Endothelial cell of umbilical vein (primary cell): ENCODE measurements around the gene LARP1. TPM values are rescaled to one million over a fixed set of nuclear protein-coding genes. Genes with fewer than 3 reads are reported as not detected.

Experiments used
- BruUV-seq: library from RNA; stranded (reverse); fragments of 400-500 nt; replicated peaks from 2 replicates; lab custom pipeline; 2021; lab: Mats Ljungman, UMichigan
- CTCF ChIA-PET: fragments of 300-600, 350-600 bp; sonication (Branson Sonifier 250); formaldehyde crosslinking; loops from one replicate; lab custom pipeline; 2021; ENCODE audit warnings: antibody characterized with exemption, inconsistent platforms; lab: Charles Lee
- POLR2A ChIA-PET: fragments of 300-600, 350-600 bp; sonication (Branson Sonifier 250); formaldehyde crosslinking; loops from one replicate; lab custom pipeline; 2021; ENCODE audit warnings: antibody characterized with exemption, inconsistent platforms; lab: Charles Lee
- DNase-seq: peaks from one replicate; pipeline ENCODE4 v3.0.0-alpha.2; 2011; ENCODE audit warnings: low read depth, low spot score
- FAIRE-seq: peaks from 2 replicates; lab custom pipeline; 2011; peaks lifted over from hg19 to GRCh38; lab: Jason Lieb, UNC
- H2AFZ ChIP-seq: 2 replicates; pipeline ENCODE4 v1.6.0; 2012; ENCODE audit warnings: low read depth, low read length, control low read depth, inconsistent platforms
- H3K27ac ChIP-seq: 2 replicates; pipeline ENCODE4 v1.5.1; 2011; ENCODE audit warnings: low read depth, mild to moderate bottlenecking, control low read depth, low read length, moderate library complexity; ENCODE audit not compliant: insufficient read depth
- H3K27me3 ChIP-seq, 2 experiments: 2 replicates each; pipeline versions ENCODE4 v1.6.0 to v1.6.1; 2011; ENCODE audit warnings: low read length in 2 of 2, mixed read lengths in 1 of 2; ENCODE audit not compliant: control insufficient read depth in 2 of 2, insufficient read depth in 2 of 2
- H3K36me3 ChIP-seq, 2 experiments: 2 replicates in 1 of 2; 3 replicates in 1 of 2; pipeline ENCODE4 v1.5.1; 2011; ENCODE audit warnings: low read length in 2 of 2, mild to moderate bottlenecking in 1 of 2, moderate library complexity in 1 of 2; ENCODE audit not compliant: control insufficient read depth in 2 of 2, insufficient read depth in 2 of 2; ENCODE audit errors: extremely low read depth in 1 of 2
- H3K4me1 ChIP-seq: 3 replicates; pipeline ENCODE4 v1.5.1; 2011; ENCODE audit warnings: mild to moderate bottlenecking, low read length; ENCODE audit not compliant: control insufficient read depth, insufficient read depth; ENCODE audit errors: extremely low read depth
- H3K4me2 ChIP-seq: 2 replicates; pipeline ENCODE4 v1.6.1; 2011; ENCODE audit warnings: low read length, control low read depth, mixed read lengths; ENCODE audit not compliant: insufficient read depth
- H3K4me3 ChIP-seq, 3 experiments: fragments of 200-600 bp in 1 of 3; sonication (generic), shearing (Covaris generic) in 1 of 3; replicated peaks in 1 of 3; 2 replicates each; pipeline ENCODE4 v1.5.1; 2011 to 2016; ENCODE audit warnings: control low read depth in 3 of 3, low read length in 3 of 3, mild to moderate bottlenecking in 2 of 3, inconsistent platforms in 1 of 3, low read depth in 1 of 3, moderate library complexity in 1 of 3; ENCODE audit not compliant: insufficient read depth in 1 of 3
- H3K79me2 ChIP-seq: 2 replicates; pipeline ENCODE4 v1.6.0; 2012; ENCODE audit warnings: low read length, inconsistent platforms; ENCODE audit not compliant: control insufficient read depth, insufficient read depth
- H3K9ac ChIP-seq: replicated peaks from 2 replicates; pipeline ENCODE3; 2011; ENCODE audit warnings: low read length, control low read depth; ENCODE audit not compliant: insufficient read depth; ENCODE audit errors: extremely low read depth
- H3K9me1 ChIP-seq: replicated peaks from 3 replicates; pipeline ENCODE4 v1.6.0; 2011; ENCODE audit warnings: mild to moderate bottlenecking, low read length; ENCODE audit not compliant: control insufficient read depth, insufficient read depth; ENCODE audit errors: extremely low read depth
- H3K9me3 ChIP-seq: replicated peaks from 2 replicates; pipeline ENCODE4 v1.5.1; 2012; ENCODE audit warnings: low read length, inconsistent platforms; ENCODE audit not compliant: control insufficient read depth, insufficient read depth
- H4K20me1 ChIP-seq: replicated peaks from 2 replicates; pipeline ENCODE3; 2011; ENCODE audit warnings: mild to moderate bottlenecking, low read length; ENCODE audit not compliant: control insufficient read depth, insufficient read depth; ENCODE audit errors: extremely low read depth
- EZH2 ChIP-seq: IDR thresholded peaks from 2 replicates; pipeline ENCODE4 v1.6.1; 2012; ENCODE audit warnings: borderline replicate concordance, low read depth, mild to moderate bottlenecking, moderate library complexity, low read length, inconsistent platforms; ENCODE audit not compliant: severe bottlenecking
- FOS ChIP-seq: IDR thresholded peaks from 2 replicates; pipeline ENCODE4 v1.6.1; 2011; ENCODE audit warnings: mild to moderate bottlenecking, low read length, moderate library complexity, borderline replicate concordance; ENCODE audit not compliant: insufficient read depth
- GATA2 ChIP-seq: IDR thresholded peaks from 2 replicates; pipeline ENCODE4 v1.7.0; 2011; ENCODE audit warnings: low read depth, mild to moderate bottlenecking, moderate library complexity, mixed read lengths, low read length; ENCODE audit not compliant: insufficient read length, insufficient read depth
- JUN ChIP-seq: IDR thresholded peaks from 2 replicates; pipeline ENCODE4 v1.6.1; 2011; ENCODE audit warnings: borderline replicate concordance, low read depth; ENCODE audit not compliant: insufficient read length, insufficient read depth
- MYC ChIP-seq: IDR thresholded peaks from one replicate; pipeline ENCODE4 v1.6.1; 2011; ENCODE audit warnings: mild to moderate bottlenecking, low read depth, low read length
- POLR2A ChIP-seq: IDR thresholded peaks from 2 replicates; pipeline ENCODE4 v1.6.1; 2012; ENCODE audit warnings: low read depth, mild to moderate bottlenecking, control low read depth, low read length
- POLR2AphosphoS5 ChIP-seq: IDR thresholded peaks from 2 replicates; pipeline ENCODE4 v1.6.1; 2012; ENCODE audit warnings: low read depth, mild to moderate bottlenecking, control low read depth, low read length, moderate library complexity; ENCODE audit not compliant: insufficient read depth
- dilution Hi-C: fragments of 300-500 bp; cut with MboI; formaldehyde crosslinking; loops from one replicate; pipeline ENCODE4 v1.15.0; 2019; ENCODE audit warnings: low sequenced_read_pairs; ENCODE audit not compliant: extremely low pct_ligation_motif_present
- intact Hi-C: fragments of 100-400 bp; cut with micrococcal nuclease; formaldehyde crosslinking; loops from one replicate; pipeline ENCODE4 v1.10.0; 2022
- polyA plus RNA-seq, 4 experiments: library from polyadenylated mRNA; depleted of rRNA in 3 of 4; stranded (reverse) in 3 of 4; unstranded in 1 of 4; fragments of >200 nt; gene quantifications; 2 replicates each; pipeline versions ENCODE4 v1.2.1 to v1.2.3, GENCODE V29; 2011 to 2012; ENCODE audit warnings: missing spikeins in 1 of 4
- total RNA-seq: library from RNA; stranded (reverse); gene quantifications from 2 replicates; pipeline ENCODE4 v1.2.3, GENCODE V29; 2021
- TF ChIP-seq, protein P1 (sequence below): IDR thresholded peaks from 2 replicates; pipeline ENCODE4 v1.6.1; 2011; ENCODE audit not compliant: insufficient read depth, insufficient read length
- TF ChIP-seq, protein P2 (sequence below), 2 donors: IDR thresholded peaks; 1 replicate in 1 of 2; 2 replicates in 1 of 2; pipeline ENCODE4 v1.5.1; 2011; ENCODE audit warnings: low read length in 2 of 2, mild to moderate bottlenecking in 2 of 2, moderate library complexity in 2 of 2, control low read depth in 1 of 2, inconsistent platforms in 1 of 2, low read depth in 1 of 2; ENCODE audit not compliant: insufficient read depth in 1 of 2; ENCODE audit errors: extremely low read depth in 1 of 2

The LARP1 gene
- total and polyA plus RNA-seq, 2 donors (not counting 3 experiments of a cell fraction or from before 2014, with no cell fraction given): 70.4 to 252 TPM

DNA sequence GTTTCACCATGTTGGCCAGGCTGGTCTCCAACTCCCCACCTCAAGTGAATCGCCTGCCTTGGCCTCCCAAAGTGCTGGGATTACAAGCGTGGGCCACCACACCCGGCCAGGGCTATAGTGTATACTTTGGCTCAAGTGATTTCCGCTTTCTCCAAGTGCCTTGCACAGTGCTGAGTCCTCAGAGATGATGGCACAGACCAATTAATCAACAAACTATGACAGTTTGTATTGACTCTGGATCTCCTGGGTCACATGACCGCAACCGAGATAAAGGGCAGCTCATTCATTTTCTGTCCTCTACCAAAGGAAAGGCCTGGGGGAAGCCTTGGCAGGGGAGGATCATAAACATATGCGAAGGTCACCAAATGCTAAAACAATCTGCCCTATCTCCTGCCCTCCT, 11.4 kb upstream of the LARP1 start:
- no TSS peak for BruUV-seq
- Histone ChIP-seq H3K9me1 (no peaks in the 10 kb centered on the region), H2AFZ (no peak overlapping the region), H3K27ac (no peak overlapping the region), H3K9me3 (no peaks in the 10 kb centered on the region), H4K20me1 (no peaks in the 10 kb centered on the region), H3K27me3 (no peaks in the 10 kb centered on the region), H3K4me1 (no peaks in the 10 kb centered on the region), H3K36me3 (no peaks in the 10 kb centered on the region), H3K4me3 (no peak overlapping the region), H3K79me2 (no peaks in the 10 kb centered on the region), H3K4me2 (no peak overlapping the region), H3K9ac (no peak overlapping the region)
- POLR2A ChIA-PET: no interaction called here
- TF ChIP-seq MYC (no peak), POLR2AphosphoS5 (no peak)
- TF ChIP-seq, protein P1, sequence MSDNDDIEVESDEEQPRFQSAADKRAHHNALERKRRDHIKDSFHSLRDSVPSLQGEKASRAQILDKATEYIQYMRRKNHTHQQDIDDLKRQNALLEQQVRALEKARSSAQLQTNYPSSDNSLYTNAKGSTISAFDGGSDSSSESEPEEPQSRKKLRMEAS: no peak
- TF ChIP-seq, protein P2, sequence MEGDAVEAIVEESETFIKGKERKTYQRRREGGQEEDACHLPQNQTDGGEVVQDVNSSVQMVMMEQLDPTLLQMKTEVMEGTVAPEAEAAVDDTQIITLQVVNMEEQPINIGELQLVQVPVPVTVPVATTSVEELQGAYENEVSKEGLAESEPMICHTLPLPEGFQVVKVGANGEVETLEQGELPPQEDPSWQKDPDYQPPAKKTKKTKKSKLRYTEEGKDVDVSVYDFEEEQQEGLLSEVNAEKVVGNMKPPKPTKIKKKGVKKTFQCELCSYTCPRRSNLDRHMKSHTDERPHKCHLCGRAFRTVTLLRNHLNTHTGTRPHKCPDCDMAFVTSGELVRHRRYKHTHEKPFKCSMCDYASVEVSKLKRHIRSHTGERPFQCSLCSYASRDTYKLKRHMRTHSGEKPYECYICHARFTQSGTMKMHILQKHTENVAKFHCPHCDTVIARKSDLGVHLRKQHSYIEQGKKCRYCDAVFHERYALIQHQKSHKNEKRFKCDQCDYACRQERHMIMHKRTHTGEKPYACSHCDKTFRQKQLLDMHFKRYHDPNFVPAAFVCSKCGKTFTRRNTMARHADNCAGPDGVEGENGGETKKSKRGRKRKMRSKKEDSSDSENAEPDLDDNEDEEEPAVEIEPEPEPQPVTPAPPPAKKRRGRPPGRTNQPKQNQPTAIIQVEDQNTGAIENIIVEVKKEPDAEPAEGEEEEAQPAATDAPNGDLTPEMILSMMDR (IDR thresholded peaks at IDR 0.05; ENCODE audit: extremely low read depth in 1 of 2, insufficient read depth in 1 of 2, low read depth in 1 of 2, low read length in 2 of 2): no peak
- DNase-seq (no peak), FAIRE-seq (no peak)
- intact Hi-C loops: no loop called here
- dilution Hi-C loops: no loop called here
- CTCF ChIA-PET: no interaction called here

DNA sequence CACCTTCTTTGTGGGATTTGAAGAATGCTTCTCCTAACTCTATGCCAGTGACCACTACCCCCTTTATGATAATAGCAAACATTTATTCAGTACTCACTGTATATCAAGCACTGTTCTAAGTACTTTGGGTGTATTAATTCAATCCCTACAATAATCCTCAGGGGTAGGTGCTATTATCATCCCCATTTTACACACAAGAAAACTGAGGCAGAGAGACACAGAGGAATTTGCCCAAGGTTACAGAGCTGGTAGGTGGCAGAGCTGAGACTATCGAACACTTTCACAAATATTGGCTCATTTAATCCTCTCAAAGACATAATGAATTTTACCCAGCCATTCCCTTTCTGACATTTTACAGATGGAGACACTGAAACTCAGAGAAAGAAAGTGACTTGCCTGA, 9.8 kb upstream of the LARP1 start:
- intact Hi-C loops: no loop called here
- ChIA-PET POLR2A (no interaction called here), CTCF (interaction anchor here (0.5 kb wide), 1 partner anchor 41 kb away, joined by 3 read pairs; no protein-coding TSS in a partner anchor)
- Histone ChIP-seq H3K9me3 (no peaks in the 10 kb centered on the region), H3K27ac (no peak overlapping the region), H3K79me2 (no peaks in the 10 kb centered on the region), H3K4me1 (no peaks in the 10 kb centered on the region), H3K27me3 (no peaks in the 10 kb centered on the region), H3K36me3 (no peaks in the 10 kb centered on the region), H3K9me1 (no peaks in the 10 kb centered on the region), H3K4me2 (no peak overlapping the region), H4K20me1 (no peaks in the 10 kb centered on the region), H3K4me3 (no peak overlapping the region), H3K9ac (no peak overlapping the region), H2AFZ (no peak overlapping the region)
- no TSS peak for BruUV-seq
- TF ChIP-seq, protein P1: no peak
- TF ChIP-seq MYC: no peak
- TF ChIP-seq, protein P2 (IDR thresholded peaks at IDR 0.05; ENCODE audit: extremely low read depth in 1 of 2, insufficient read depth in 1 of 2, low read depth in 1 of 2, low read length in 2 of 2): no peak
- TF ChIP-seq POLR2AphosphoS5: no peak
- TF ChIP-seq POLR2A: no peak
- TF ChIP-seq FOS: no peak
- TF ChIP-seq EZH2: no peak
- no peak for TF ChIP-seq JUN
- no peak for TF ChIP-seq GATA2
- dilution Hi-C loops: no loop called here
- DNase-seq: no peak
- no peak for FAIRE-seq
